ENCODE measurements around the gene CLASP1. TPM values are rescaled to one million over a fixed set of nuclear protein-coding genes. Genes with fewer than 3 reads are reported as not detected.
"Not testable (repeated sequence)": the region's sequence is repeated elsewhere in the genome, so short reads cannot be mapped to it uniquely, and the experiment has no call there.

CLASP1 gene
- total RNA-seq, 1 donor from 2014 or later: 54.1 TPM

GRCh38 chr2:121303531-121304263 is 345.6 kb downstream of the CLASP1 start:
- DNase-seq (ENCODE audit: low read depth): no peak
- no peak overlapping the region for H3K4me3 ChIP-seq (ENCODE audit: low read depth, low read length)
- H3K27me3 ChIP-seq (ENCODE audit: control insufficient read depth, insufficient read depth, low read length): peaks cover 4% of the 10 kb centered on the region
- TF ChIP-seq CTCF (IDR thresholded peaks at IDR 0.05; ENCODE audit: insufficient read depth, low read length, poor library complexity, severe bottlenecking): no peak
- no peaks in the 10 kb centered on the region for H3K36me3 ChIP-seq (ENCODE audit: control insufficient read depth, insufficient read depth, low read length)

- DNase-seq (ENCODE audit: low read depth); H3K27me3 ChIP-seq (ENCODE audit: control insufficient read depth, insufficient read depth, low read length); H3K36me3 ChIP-seq (ENCODE audit: control insufficient read depth, insufficient read depth, low read length); H3K4me3 ChIP-seq (ENCODE audit: low read depth, low read length): not testable (repeated sequence)
These were observed 348.1 kb downstream of the CLASP1 start for GRCh38 chr2:121301190-121301589.

GRCh38 chr2:121298476-121298875 is 350.8 kb downstream of the CLASP1 start:
- Histone ChIP-seq H3K4me3 (ENCODE audit: low read depth, low read length) (no peak overlapping the region), H3K27me3 (ENCODE audit: control insufficient read depth, insufficient read depth, low read length) (peaks cover 4% of the 10 kb centered on the region), H3K36me3 (ENCODE audit: control insufficient read depth, insufficient read depth, low read length) (no peaks in the 10 kb centered on the region)
- TF ChIP-seq CTCF (IDR thresholded peaks at IDR 0.05; ENCODE audit: insufficient read depth, low read length, poor library complexity, severe bottlenecking): no peak
- no peak for DNase-seq (ENCODE audit: low read depth)

GRCh38 chr2:121297866-121298265 is 351.4 kb downstream of the CLASP1 start:
- H3K36me3 ChIP-seq (ENCODE audit: control insufficient read depth, insufficient read depth, low read length); H3K27me3 ChIP-seq (ENCODE audit: control insufficient read depth, insufficient read depth, low read length); H3K4me3 ChIP-seq (ENCODE audit: low read depth, low read length); DNase-seq (ENCODE audit: low read depth): not testable (repeated sequence)

GRCh38 chr2:121297217-121297830 is 351.9 kb downstream of the CLASP1 start:
- H3K36me3 ChIP-seq (ENCODE audit: control insufficient read depth, insufficient read depth, low read length): no peaks in the 10 kb centered on the region
- no peak overlapping the region for H3K4me3 ChIP-seq (ENCODE audit: low read depth, low read length)
- peak; percentile 89 for TF ChIP-seq CTCF (IDR thresholded peaks at IDR 0.05; ENCODE audit: insufficient read depth, low read length, poor library complexity, severe bottlenecking)
- H3K27me3 ChIP-seq (ENCODE audit: control insufficient read depth, insufficient read depth, low read length): peaks cover 4% of the 10 kb centered on the region
- no peak for DNase-seq (ENCODE audit: low read depth)

- H3K27me3 ChIP-seq (ENCODE audit: control insufficient read depth, insufficient read depth, low read length): peaks cover 4% of the 10 kb centered on the region
- no peak for DNase-seq (ENCODE audit: low read depth)
- H3K36me3 ChIP-seq (ENCODE audit: control insufficient read depth, insufficient read depth, low read length): no peaks in the 10 kb centered on the region
- no peak overlapping the region for H3K4me3 ChIP-seq (ENCODE audit: low read depth, low read length)
- no peak for TF ChIP-seq CTCF (IDR thresholded peaks at IDR 0.05; ENCODE audit: insufficient read depth, low read length, poor library complexity, severe bottlenecking)
These were observed 353.2 kb downstream of the CLASP1 start for GRCh38 chr2:121295911-121296650.
